Progenitor cell of endocrine pancreas (in vitro differentiated cells): Measurements from ENCODE around the gene TRAFD1. TPM values are rescaled to one million over a fixed set of nuclear protein-coding genes. Genes with fewer than 3 reads are reported as not detected.

Experiments used
- DNase-seq: peaks from one replicate; pipeline ENCODE4 v3.0.0; 2021; ENCODE audit warnings: low spot score; ENCODE audit not compliant: unreplicated experiment
- H3K27ac Mint-ChIP-seq: 2 replicates; pipeline ENCODE4 v1.8.0; 2021; ENCODE audit warnings: mild to moderate bottlenecking, moderate library complexity, mixed read lengths
- H3K27me3 Mint-ChIP-seq: 2 replicates; pipeline ENCODE4 v1.8.0; 2021; ENCODE audit warnings: mixed read lengths
- H3K36me3 Mint-ChIP-seq: 2 replicates; pipeline ENCODE4 v1.8.0; 2022; ENCODE audit warnings: mixed read lengths; ENCODE audit not compliant: insufficient read depth
- H3K4me1 Mint-ChIP-seq: 2 replicates; pipeline ENCODE4 v1.8.0; 2021; ENCODE audit warnings: low read depth, mixed read lengths
- H3K4me3 Mint-ChIP-seq: 2 replicates; pipeline ENCODE4 v1.8.0; 2021; ENCODE audit warnings: low read depth, mild to moderate bottlenecking, moderate library complexity, mixed read lengths
- H3K9me3 Mint-ChIP-seq: 2 replicates; pipeline ENCODE4 v1.8.0; 2021; ENCODE audit warnings: low read depth, mixed read lengths
- total RNA-seq: library from RNA; stranded (reverse); gene quantifications from 2 replicates; pipeline ENCODE4 v1.2.1, GENCODE V29; 2021
- TF ChIP-seq, protein P1 (sequence below): fragments of 200-600 bp; sonication (generic); IDR thresholded peaks from one replicate; pipeline ENCODE4 v1.5.0; 2021; ENCODE audit warnings: antibody characterized with exemption, mild to moderate bottlenecking; ENCODE audit not compliant: unreplicated experiment

The TRAFD1 gene
- total RNA-seq, 1 donor from 2014 or later = 34.7 TPM

DNA sequence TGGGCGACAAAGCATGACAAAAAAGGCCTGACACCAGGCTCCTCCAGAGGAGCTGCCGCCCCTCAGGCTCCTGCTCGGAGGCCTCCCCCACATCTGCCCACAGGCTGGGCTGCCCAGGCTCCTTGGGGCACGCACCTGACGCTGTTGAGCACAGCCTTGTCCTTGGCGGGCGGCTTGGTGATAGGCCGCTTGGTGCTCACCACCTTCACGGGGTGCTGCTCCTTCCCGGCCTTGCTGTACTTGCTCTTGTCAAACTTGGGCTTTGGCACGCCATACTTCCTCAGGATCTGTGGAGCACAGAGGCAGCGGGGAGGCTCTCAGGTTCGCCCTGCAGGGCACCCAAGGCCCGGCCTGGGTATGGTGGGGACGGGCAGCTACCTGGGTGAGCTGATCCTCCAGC lies 53.4 kb downstream of the TRAFD1 start:
- no peaks in the 10 kb centered on the region for H3K27me3 Mint-ChIP-seq
- TF ChIP-seq, protein P1, sequence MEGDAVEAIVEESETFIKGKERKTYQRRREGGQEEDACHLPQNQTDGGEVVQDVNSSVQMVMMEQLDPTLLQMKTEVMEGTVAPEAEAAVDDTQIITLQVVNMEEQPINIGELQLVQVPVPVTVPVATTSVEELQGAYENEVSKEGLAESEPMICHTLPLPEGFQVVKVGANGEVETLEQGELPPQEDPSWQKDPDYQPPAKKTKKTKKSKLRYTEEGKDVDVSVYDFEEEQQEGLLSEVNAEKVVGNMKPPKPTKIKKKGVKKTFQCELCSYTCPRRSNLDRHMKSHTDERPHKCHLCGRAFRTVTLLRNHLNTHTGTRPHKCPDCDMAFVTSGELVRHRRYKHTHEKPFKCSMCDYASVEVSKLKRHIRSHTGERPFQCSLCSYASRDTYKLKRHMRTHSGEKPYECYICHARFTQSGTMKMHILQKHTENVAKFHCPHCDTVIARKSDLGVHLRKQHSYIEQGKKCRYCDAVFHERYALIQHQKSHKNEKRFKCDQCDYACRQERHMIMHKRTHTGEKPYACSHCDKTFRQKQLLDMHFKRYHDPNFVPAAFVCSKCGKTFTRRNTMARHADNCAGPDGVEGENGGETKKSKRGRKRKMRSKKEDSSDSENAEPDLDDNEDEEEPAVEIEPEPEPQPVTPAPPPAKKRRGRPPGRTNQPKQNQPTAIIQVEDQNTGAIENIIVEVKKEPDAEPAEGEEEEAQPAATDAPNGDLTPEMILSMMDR = no peak
- H3K4me1 Mint-ChIP-seq = no peaks in the 10 kb centered on the region
- no peak overlapping the region for H3K27ac Mint-ChIP-seq
- H3K9me3 Mint-ChIP-seq = no peaks in the 10 kb centered on the region
- H3K4me3 Mint-ChIP-seq = no peak overlapping the region
- no peak for DNase-seq
- H3K36me3 Mint-ChIP-seq = peaks cover 25% of the 10 kb centered on the region

DNA sequence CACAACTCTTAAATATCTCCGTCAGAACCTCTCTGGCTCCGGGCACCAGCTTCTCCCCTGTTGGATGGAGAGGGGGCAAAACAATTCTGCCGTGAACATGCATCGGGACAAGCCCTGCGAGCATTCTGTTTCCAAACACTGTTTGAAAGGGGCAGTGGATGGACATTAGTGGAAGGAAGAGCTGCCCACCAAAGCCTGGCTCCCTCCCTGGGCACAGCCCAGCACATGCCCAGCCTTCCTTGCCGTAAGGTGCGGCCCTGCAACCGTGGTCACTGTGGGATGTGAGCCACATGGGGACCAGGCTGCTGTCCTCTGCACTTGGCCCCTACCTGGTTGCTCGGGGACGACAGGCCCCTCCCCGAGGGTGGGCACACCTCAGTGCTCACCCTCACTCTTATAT lies 54.0 kb downstream of the TRAFD1 start:
- H3K9me3 Mint-ChIP-seq = no peaks in the 10 kb centered on the region
- no peak for DNase-seq
- TF ChIP-seq, protein P1 = no peak
- no peaks in the 10 kb centered on the region for H3K27me3 Mint-ChIP-seq
- no peak overlapping the region for H3K27ac Mint-ChIP-seq
- no peak overlapping the region for H3K4me3 Mint-ChIP-seq
- peaks cover 25% of the 10 kb centered on the region for H3K36me3 Mint-ChIP-seq
- H3K4me1 Mint-ChIP-seq = no peaks in the 10 kb centered on the region

DNA sequence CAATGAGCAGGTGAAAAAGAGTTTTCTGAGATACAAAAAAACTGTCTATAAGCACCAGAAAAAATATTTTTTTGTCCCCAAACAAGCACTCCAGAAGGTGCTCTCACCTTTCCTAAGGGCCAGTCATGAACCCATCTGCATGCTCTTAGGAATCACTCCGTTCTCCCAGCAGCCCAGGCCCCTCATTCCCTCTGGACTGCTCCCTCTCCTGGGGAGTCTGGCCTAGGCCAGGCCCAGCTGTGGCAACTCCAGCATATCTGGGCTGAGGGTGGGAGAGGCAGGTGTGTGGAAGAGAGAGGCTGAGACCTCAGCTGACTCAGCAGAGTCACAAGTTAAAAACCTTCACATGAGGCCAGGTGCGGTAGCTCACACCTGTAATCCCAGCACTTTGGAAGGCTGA lies 54.6 kb downstream of the TRAFD1 start:
- Mint-ChIP-seq H3K27me3 (no peaks in the 10 kb centered on the region), H3K36me3 (peaks cover 25% of the 10 kb centered on the region), H3K9me3 (no peaks in the 10 kb centered on the region), H3K4me1 (no peaks in the 10 kb centered on the region), H3K4me3 (no peak overlapping the region), H3K27ac (no peak overlapping the region)
- TF ChIP-seq, protein P1 = no peak
- no peak for DNase-seq

DNA sequence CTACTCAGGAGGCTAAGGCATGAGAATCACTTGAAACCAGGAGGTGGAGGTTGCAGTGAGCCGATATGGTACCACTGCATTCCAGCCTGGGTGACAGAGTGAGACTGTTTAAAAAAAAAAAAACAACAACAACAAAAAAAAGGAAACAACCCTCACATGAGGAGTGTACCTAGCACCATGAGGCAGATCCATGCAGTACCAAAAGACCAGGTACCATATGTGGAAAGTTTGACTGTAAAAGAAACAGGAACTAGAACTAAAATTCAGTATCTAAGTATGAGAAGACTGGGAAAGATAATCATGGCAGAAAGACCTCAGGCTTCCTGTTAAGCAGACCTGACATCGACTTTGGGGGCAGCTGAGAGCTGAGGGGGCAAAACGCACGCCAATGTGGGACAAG lies 55.1 kb downstream of the TRAFD1 start:
- no peak overlapping the region for H3K4me3 Mint-ChIP-seq
- H3K9me3 Mint-ChIP-seq = no peaks in the 10 kb centered on the region

DNA sequence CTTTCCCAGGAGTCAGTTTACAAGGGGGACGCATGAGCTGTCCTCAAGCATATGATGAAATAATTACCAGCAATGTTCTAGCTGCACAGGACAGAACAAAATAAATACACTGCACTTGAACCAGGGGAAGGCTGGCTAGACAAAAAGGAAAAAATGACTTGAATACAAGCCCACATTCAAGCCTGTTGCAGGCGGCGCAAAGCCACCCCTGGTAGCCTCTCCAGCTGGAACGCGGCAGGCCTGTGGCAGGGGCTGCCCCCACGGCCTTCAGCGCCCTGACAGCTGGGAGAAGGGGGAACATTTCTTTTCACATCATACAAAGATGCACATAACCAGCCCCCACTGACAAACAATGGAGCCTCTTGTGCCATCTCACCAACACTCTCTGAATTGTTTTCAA lies 57.1 kb downstream of the TRAFD1 start:
- Mint-ChIP-seq H3K4me3 (no peak overlapping the region), H3K4me1 (no peaks in the 10 kb centered on the region), H3K9me3 (no peaks in the 10 kb centered on the region), H3K27ac (no peak overlapping the region), H3K36me3 (peaks cover 11% of the 10 kb centered on the region), H3K27me3 (no peaks in the 10 kb centered on the region)
- no peak for DNase-seq
- TF ChIP-seq, protein P1 = no peak

More for the DNA sequence above, 55.1 kb downstream of the TRAFD1 start:
- Mint-ChIP-seq H3K27ac (no peak overlapping the region), H3K27me3 (no peaks in the 10 kb centered on the region), H3K4me1 (no peaks in the 10 kb centered on the region), H3K36me3 (peaks cover 21% of the 10 kb centered on the region)
- DNase-seq = no peak
- TF ChIP-seq, protein P1 = no peak
